ENCODE measurements around the gene GPC3. TPM values are rescaled to one million over a fixed set of nuclear protein-coding genes. Genes with fewer than 3 reads are reported as not detected.

The GPC3 gene
- total RNA-seq, 1 experiment from 2014 or later = 0.98 TPM

DNA sequence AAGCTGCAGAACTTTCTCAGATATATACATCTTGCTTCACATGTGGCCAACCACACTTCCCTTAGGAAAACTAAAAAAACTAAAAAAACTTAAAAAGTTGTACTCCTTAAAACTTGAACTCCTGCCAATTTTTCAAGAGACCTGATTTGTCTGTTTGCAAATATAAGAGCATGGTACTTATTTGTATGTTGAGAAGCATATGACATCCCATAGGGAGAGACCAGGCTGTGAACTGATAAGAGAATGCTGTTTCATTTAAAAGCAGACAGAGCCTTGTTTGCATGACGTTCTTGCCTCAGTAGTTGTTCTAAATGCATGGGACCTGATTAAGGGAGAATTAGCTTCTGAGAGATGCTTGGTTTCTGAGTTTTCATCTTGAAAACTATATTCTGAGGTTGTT lies 169.9 kb downstream of the GPC3 start (continued):
- TF ChIP-seq, protein P1, sequence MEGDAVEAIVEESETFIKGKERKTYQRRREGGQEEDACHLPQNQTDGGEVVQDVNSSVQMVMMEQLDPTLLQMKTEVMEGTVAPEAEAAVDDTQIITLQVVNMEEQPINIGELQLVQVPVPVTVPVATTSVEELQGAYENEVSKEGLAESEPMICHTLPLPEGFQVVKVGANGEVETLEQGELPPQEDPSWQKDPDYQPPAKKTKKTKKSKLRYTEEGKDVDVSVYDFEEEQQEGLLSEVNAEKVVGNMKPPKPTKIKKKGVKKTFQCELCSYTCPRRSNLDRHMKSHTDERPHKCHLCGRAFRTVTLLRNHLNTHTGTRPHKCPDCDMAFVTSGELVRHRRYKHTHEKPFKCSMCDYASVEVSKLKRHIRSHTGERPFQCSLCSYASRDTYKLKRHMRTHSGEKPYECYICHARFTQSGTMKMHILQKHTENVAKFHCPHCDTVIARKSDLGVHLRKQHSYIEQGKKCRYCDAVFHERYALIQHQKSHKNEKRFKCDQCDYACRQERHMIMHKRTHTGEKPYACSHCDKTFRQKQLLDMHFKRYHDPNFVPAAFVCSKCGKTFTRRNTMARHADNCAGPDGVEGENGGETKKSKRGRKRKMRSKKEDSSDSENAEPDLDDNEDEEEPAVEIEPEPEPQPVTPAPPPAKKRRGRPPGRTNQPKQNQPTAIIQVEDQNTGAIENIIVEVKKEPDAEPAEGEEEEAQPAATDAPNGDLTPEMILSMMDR (IDR thresholded peaks at IDR 0.05 in 2 of 3, conservative IDR thresholded peaks at IDR 0.05 in 1 of 3; ENCODE audit: borderline replicate concordance in 1 of 3, insufficient read depth in 1 of 3, low read depth in 2 of 3, low read length in 2 of 3) = no peak
- TF ChIP-seq POLR2AphosphoS5 (IDR thresholded peaks at IDR 0.05; ENCODE audit: low read depth, low read length) = no peak
- no peak for TF ChIP-seq ZBTB33 (IDR thresholded peaks at IDR 0.05; ENCODE audit: extremely low read depth, insufficient replicate concordance, low read length)
- no peak for TF ChIP-seq SP1 (IDR thresholded peaks at IDR 0.05; ENCODE audit: low read depth)
- no peak for TF ChIP-seq TCF7L2 (IDR thresholded peaks at IDR 0.05; ENCODE audit: borderline replicate concordance, extremely low read depth, insufficient read depth, insufficient read length)
- TF ChIP-seq SIN3A (IDR thresholded peaks at IDR 0.05; ENCODE audit: low read depth) = no peak
- TF ChIP-seq SRF (IDR thresholded peaks at IDR 0.05; ENCODE audit: low read depth) = no peak
- TF ChIP-seq ZFX (IDR thresholded peaks at IDR 0.05) = no peak
- TF ChIP-seq YY1 (IDR thresholded peaks at IDR 0.05; ENCODE audit: extremely low read depth, insufficient replicate concordance, low read depth, low read length) = no peak

DNA sequence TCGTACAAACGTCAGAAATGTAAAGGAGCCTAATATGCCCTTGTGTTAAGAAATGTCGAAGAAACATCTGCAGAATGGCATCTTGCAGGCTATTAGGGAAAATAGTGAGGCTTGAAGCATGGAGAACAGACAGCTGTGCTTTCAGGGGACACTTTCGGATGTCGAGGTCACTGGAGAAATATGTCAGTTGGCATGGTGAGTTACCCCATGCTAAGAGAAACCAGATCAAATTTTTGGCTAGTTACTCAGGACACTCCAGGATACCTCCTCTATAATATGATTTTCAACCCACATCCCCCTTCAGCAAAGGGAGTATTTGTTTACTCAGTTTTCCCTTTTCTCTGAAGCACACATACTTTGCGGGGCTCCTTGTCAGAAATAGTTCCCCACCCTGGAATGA lies 171.4 kb downstream of the GPC3 start:
- intact Hi-C loops (cut with micrococcal nuclease) = no loop called here
- H3K4me1 ChIP-seq (ENCODE audit: control insufficient read depth in 1 of 2, insufficient read depth in 2 of 2, low read length in 2 of 2) = no peaks in the 10 kb centered on the region
- no peak overlapping the region for H3K4me3 ChIP-seq (replicated peaks in 1 of 2; ENCODE audit: low read depth in 1 of 2, low read length in 2 of 2)
- ChIA-PET CTCF (no interaction called here), RAD21 (ENCODE audit: low non-redundant PET in 1 of 2, low total read pairs in 2 of 2, uncharacterized antibody in 2 of 2, unreplicated experiment in 2 of 2) (no interaction called here), POLR2A (no interaction called here)
- no peak overlapping the region for H3K4me2 ChIP-seq (ENCODE audit: low read length)
- no peaks in the 10 kb centered on the region for H3K27me3 ChIP-seq (ENCODE audit: insufficient read depth, low read length)
- H3K27ac ChIP-seq (ENCODE audit: low read depth, low read length) = no peak overlapping the region
- no peaks in the 10 kb centered on the region for H4K20me1 ChIP-seq (ENCODE audit: insufficient read depth)
- DNase-seq (ENCODE audit: low read depth, low spot score) (no peak), ATAC-seq (no peak)
- H3K9me2 ChIP-seq (ENCODE audit: insufficient read depth) = no peaks in the 10 kb centered on the region
- no TSS peak for BruUV-seq (replicated peaks)
- H3K36me3 ChIP-seq (ENCODE audit: control insufficient read depth in 1 of 2, insufficient read depth in 2 of 2, low read length in 2 of 2) = no peaks in the 10 kb centered on the region
- no peak overlapping the region for H2AFZ ChIP-seq (ENCODE audit: low read depth, low read length, poor library complexity, severe bottlenecking)
- no peak overlapping the region for H3K9ac ChIP-seq (ENCODE audit: low read length)
- H3K9me3 ChIP-seq (ENCODE audit: control insufficient read depth in 1 of 2, insufficient read depth in 1 of 2, low read depth in 1 of 2, low read length in 2 of 2) = no peaks in the 10 kb centered on the region
- no peaks in the 10 kb centered on the region for H3K79me2 ChIP-seq (ENCODE audit: insufficient read depth, low read length)
- TF ChIP-seq EZH2 (IDR thresholded peaks at IDR 0.05) = no peak
- TF ChIP-seq, protein P1 (IDR thresholded peaks at IDR 0.05 in 2 of 3, conservative IDR thresholded peaks at IDR 0.05 in 1 of 3; ENCODE audit: borderline replicate concordance in 1 of 3, insufficient read depth in 1 of 3, low read depth in 2 of 3, low read length in 2 of 3) = no peak
- TF ChIP-seq ATF3 (IDR thresholded peaks at IDR 0.05) = no peak
- no peak for TF ChIP-seq YY1 (IDR thresholded peaks at IDR 0.05; ENCODE audit: extremely low read depth, insufficient replicate concordance, low read depth, low read length)
- no peak for TF ChIP-seq CEBPB (IDR thresholded peaks at IDR 0.05; ENCODE audit: low read depth)
- TF ChIP-seq MAX (IDR thresholded peaks at IDR 0.05) = no peak
- no peak for TF ChIP-seq ELF1 (IDR thresholded peaks at IDR 0.05; ENCODE audit: borderline replicate concordance, low read depth)
